Measurements from ENCODE around the gene C16orf89.

The C16orf89 gene

GRCh38 chr16:5002699-5003143 lies 63.0 kb downstream of the C16orf89 start:
- no peak for DNase-seq

- no peak for DNase-seq
Measured at GRCh38 chr16:5001986-5002385, 63.8 kb downstream of the C16orf89 start.

GRCh38 chr16:5001571-5001970 lies 64.2 kb downstream of the C16orf89 start:
- peak; percentile 20 for DNase-seq

GRCh38 chr16:5000573-5001001 lies 65.2 kb downstream of the C16orf89 start:
- no peak for DNase-seq

- no peak for DNase-seq
Measured at GRCh38 chr16:4994719-4995434, 70.9 kb downstream of the C16orf89 start.

Measured in GDM1 (cell line).